GM12801 (cell line): ENCODE results near the gene HLF.

Source experiments
- CTCF ChIP-seq: IDR thresholded peaks from one replicate; pipeline ENCODE4 v1.5.1; 2011; ENCODE audit warnings: control low read depth; ENCODE audit not compliant: insufficient read length; ENCODE audit errors: extremely low read depth

HLF gene

GRCh38 chr17:55254375-55254774 lies 10.4 kb upstream of the HLF start:
- no peak for TF ChIP-seq CTCF

- no peak for TF ChIP-seq CTCF
Observed at GRCh38 chr17:55258578-55259135, 6.1 kb upstream of the HLF start.

GRCh38 chr17:55259684-55260111 lies 5.1 kb upstream of the HLF start:
- TF ChIP-seq CTCF = no peak

- TF ChIP-seq CTCF = no peak
Observed at GRCh38 chr17:55261311-55261710, 3.4 kb upstream of the HLF start.

- no peak for TF ChIP-seq CTCF
Observed at GRCh38 chr17:55263569-55264277, 1.0 kb upstream of the HLF start.

- no peak for TF ChIP-seq CTCF
Observed at GRCh38 chr17:55264278-55264644, 499 bp upstream of the HLF start.

- TF ChIP-seq CTCF = no peak
Observed at GRCh38 chr17:55265311-55266021, 706 bp downstream of the HLF start.
